H9 (cell line): Measurements from ENCODE around the gene HSPA9. TPM values are rescaled to one million over a fixed set of nuclear protein-coding genes. Genes with fewer than 3 reads are reported as not detected.

Source experiments
- DNase-seq: peaks from one replicate; pipeline ENCODE4 v3.0.0-alpha.2; 2017
- H2AFZ ChIP-seq: one replicate; pipeline ENCODE4 v1.6.1; 2013; ENCODE audit warnings: mild to moderate bottlenecking, low read length, control low read depth, moderate library complexity
- H2AK5ac ChIP-seq: 2 replicates; pipeline ENCODE4 v1.6.1; 2013; ENCODE audit warnings: low read length, control low read depth, mixed read lengths; ENCODE audit not compliant: insufficient read length
- H2BK120ac ChIP-seq: one replicate; pipeline ENCODE4 v1.6.1; 2013; ENCODE audit warnings: low read depth, mild to moderate bottlenecking, low read length, control low read depth, inconsistent platforms; ENCODE audit not compliant: poor library complexity, severe bottlenecking
- H2BK12ac ChIP-seq: 2 replicates; pipeline ENCODE4 v1.6.1; 2013; ENCODE audit warnings: low read length, control low read depth, mixed read lengths, low read depth; ENCODE audit not compliant: insufficient read length
- H2BK15ac ChIP-seq: 2 replicates; pipeline ENCODE4 v1.6.1; 2013; ENCODE audit warnings: low read depth, low read length, control low read depth
- H2BK20ac ChIP-seq: one replicate; pipeline ENCODE4 v1.6.1; 2013; ENCODE audit warnings: low read depth, mild to moderate bottlenecking, low read length, control low read depth, inconsistent platforms; ENCODE audit not compliant: poor library complexity, severe bottlenecking
- H2BK5ac ChIP-seq: 2 replicates; pipeline ENCODE4 v1.6.1; 2013; ENCODE audit warnings: low read length, control low read depth, mixed read lengths; ENCODE audit not compliant: insufficient read length
- H3K14ac ChIP-seq: 2 replicates; pipeline ENCODE4 v1.6.1; 2013; ENCODE audit warnings: low read length, control low read depth; ENCODE audit not compliant: insufficient read depth
- H3K18ac ChIP-seq: 2 replicates; pipeline ENCODE4 v1.6.1; 2013; ENCODE audit warnings: low read depth, mild to moderate bottlenecking, mixed read lengths, low read length, control low read depth; ENCODE audit not compliant: insufficient read length
- H3K23ac ChIP-seq: 2 replicates; pipeline ENCODE4 v1.6.1; 2013; ENCODE audit warnings: low read length, control low read depth, mixed read lengths, low read depth; ENCODE audit not compliant: insufficient read length
- H3K23me2 ChIP-seq: 2 replicates; pipeline ENCODE4 v1.6.1; 2013; ENCODE audit warnings: low read depth, mild to moderate bottlenecking, mixed read lengths, low read length, control low read depth; ENCODE audit not compliant: insufficient read length, poor library complexity, severe bottlenecking
- H3K27ac ChIP-seq: 2 replicates; pipeline ENCODE4 v1.5.1; 2013; ENCODE audit warnings: low read length, control low read depth, mixed read lengths, low read depth; ENCODE audit not compliant: insufficient read length
- H3K27me3 ChIP-seq: 2 replicates; pipeline ENCODE4 v1.6.1; 2013; ENCODE audit warnings: low read length, control low read depth, inconsistent platforms; ENCODE audit not compliant: insufficient read depth
- H3K4ac ChIP-seq: 2 replicates; pipeline ENCODE4 v1.6.1; 2013; ENCODE audit warnings: low read depth, mild to moderate bottlenecking, control low read depth, inconsistent platforms, low read length, moderate library complexity
- H3K4me1 ChIP-seq: 2 replicates; pipeline ENCODE4 v1.6.1; 2013; ENCODE audit warnings: low read length, control low read depth, inconsistent platforms; ENCODE audit not compliant: insufficient read depth
- H3K4me2 ChIP-seq: 2 replicates; pipeline ENCODE4 v1.6.1; 2013; ENCODE audit warnings: low read length, control low read depth, mixed read lengths; ENCODE audit not compliant: insufficient read length, insufficient read depth
- H3K56ac ChIP-seq: 2 replicates; pipeline ENCODE4 v1.6.1; 2013; ENCODE audit warnings: low read depth, mild to moderate bottlenecking, mixed read lengths, low read length, control low read depth; ENCODE audit not compliant: insufficient read length
- H3K79me1 ChIP-seq: 2 replicates; pipeline ENCODE4 v1.6.1; 2013; ENCODE audit warnings: low read depth, mild to moderate bottlenecking, moderate library complexity, low read length, control low read depth, inconsistent platforms; ENCODE audit not compliant: insufficient read depth, poor library complexity, severe bottlenecking
- H3K79me2 ChIP-seq: 2 replicates; pipeline ENCODE4 v1.6.1; 2013; ENCODE audit warnings: low read length, control low read depth, inconsistent platforms; ENCODE audit not compliant: insufficient read depth
- H3K9ac ChIP-seq: 2 replicates; pipeline ENCODE4 v1.6.1; 2013; ENCODE audit warnings: low read length, control low read depth, mixed read lengths; ENCODE audit not compliant: insufficient read length; ENCODE audit errors: extremely low read depth
- H3K9me3 ChIP-seq: one replicate; pipeline ENCODE4 v1.6.1; 2013; ENCODE audit warnings: low read depth, low read length, inconsistent platforms; ENCODE audit not compliant: control insufficient read depth
- H3T11ph ChIP-seq: one replicate; pipeline ENCODE4 v1.6.1; 2013; ENCODE audit warnings: mild to moderate bottlenecking, low read length, control low read depth, inconsistent platforms
- H4K20me1 ChIP-seq: one replicate; pipeline ENCODE4 v1.6.1; 2013; ENCODE audit not compliant: control insufficient read depth, insufficient read length, insufficient read depth
- H4K5ac ChIP-seq: 2 replicates; pipeline ENCODE4 v1.6.1; 2013; ENCODE audit warnings: low read depth, mild to moderate bottlenecking, mixed read lengths, low read length, control low read depth; ENCODE audit not compliant: insufficient read length
- H4K8ac ChIP-seq: replicated peaks from 2 replicates; pipeline ENCODE4 v1.6.1; 2013; ENCODE audit warnings: low read length, control low read depth, mixed read lengths, low read depth; ENCODE audit not compliant: insufficient read length
- H4K91ac ChIP-seq: 2 replicates; pipeline ENCODE4 v1.6.1; 2013; ENCODE audit warnings: low read depth, mild to moderate bottlenecking, moderate library complexity, mixed read lengths, low read length, control low read depth; ENCODE audit not compliant: insufficient read length
- H3K27ac Mint-ChIP-seq, 3 experiments: 2 replicates in 2 of 3; 3 replicates in 1 of 3; pipeline ENCODE4 v1.8.0; 2020 to 2021; ENCODE audit warnings: mixed read lengths in 3 of 3, mild to moderate bottlenecking in 1 of 3, moderate library complexity in 1 of 3
- H3K27me3 Mint-ChIP-seq: 2 replicates; pipeline ENCODE4 v1.8.0; 2021; ENCODE audit warnings: low read depth, mild to moderate bottlenecking, moderate library complexity, mixed read lengths
- H3K36me3 Mint-ChIP-seq, 3 experiments: 2 replicates in 2 of 3; 3 replicates in 1 of 3; pipeline ENCODE4 v1.8.0; 2020 to 2021; ENCODE audit warnings: low read depth in 3 of 3, mixed read lengths in 3 of 3; ENCODE audit not compliant: insufficient read depth in 1 of 3
- H3K4me1 Mint-ChIP-seq, 2 experiments: 2 replicates each; pipeline ENCODE4 v1.8.0; 2020; ENCODE audit warnings: mixed read lengths in 2 of 2
- H3K4me3 Mint-ChIP-seq, 2 experiments: 2 replicates in 1 of 2; 3 replicates in 1 of 2; pipeline ENCODE4 v1.8.0; 2020 to 2021; ENCODE audit warnings: mild to moderate bottlenecking in 2 of 2, mixed read lengths in 2 of 2, moderate library complexity in 1 of 2
- H3K9me3 Mint-ChIP-seq, 2 experiments: 2 replicates in 1 of 2; 3 replicates in 1 of 2; pipeline ENCODE4 v1.8.0; 2020; ENCODE audit warnings: mild to moderate bottlenecking in 2 of 2, mixed read lengths in 2 of 2, moderate library complexity in 1 of 2
- CTCF ChIP-seq: fragments of 200-600 bp; sonication (generic); conservative IDR thresholded peaks from 3 replicates; pipeline ENCODE4 v1.8.0; 2021; ENCODE audit warnings: antibody characterized with exemption, mild to moderate bottlenecking
- total RNA-seq: library from RNA; stranded (reverse); gene quantifications from 2 replicates; pipeline ENCODE4 v1.2.1, GENCODE V29; 2021

The HSPA9 gene
- total RNA-seq, 1 experiment from 2014 or later: 397 TPM

- H3K56ac ChIP-seq: no peak overlapping the region
- H2BK15ac ChIP-seq: no peak overlapping the region
- no peak for DNase-seq
- H3K4me1 ChIP-seq: no peaks in the 10 kb centered on the region
- no peak overlapping the region for H3K27ac ChIP-seq
- H2BK120ac ChIP-seq: no peak overlapping the region
- H3T11ph ChIP-seq: no peak overlapping the region
- H3K4me2 ChIP-seq: no peak overlapping the region
- H3K18ac ChIP-seq: no peak overlapping the region
- no peak overlapping the region for H2AFZ ChIP-seq
- no peak overlapping the region for H3K23ac ChIP-seq
- H4K91ac ChIP-seq: no peak overlapping the region
- H3K14ac ChIP-seq: no peak overlapping the region
- H4K20me1 ChIP-seq: no peaks in the 10 kb centered on the region
- H3K23me2 ChIP-seq: no peaks in the 10 kb centered on the region
- H3K9me3 Mint-ChIP-seq: no peaks in the 10 kb centered on the region
- no peaks in the 10 kb centered on the region for H3K36me3 Mint-ChIP-seq
- no peak overlapping the region for H3K9ac ChIP-seq
- H3K4ac ChIP-seq: no peak overlapping the region
- H3K4me3 Mint-ChIP-seq: no peak overlapping the region
- no peak overlapping the region for H2BK5ac ChIP-seq
- no peak overlapping the region for H2BK20ac ChIP-seq
- no peak for TF ChIP-seq CTCF
- H2AK5ac ChIP-seq: no peak overlapping the region
- H4K8ac ChIP-seq: no peak overlapping the region
- H4K5ac ChIP-seq: no peak overlapping the region
- H3K27ac Mint-ChIP-seq: no peak overlapping the region
- no peaks in the 10 kb centered on the region for H3K79me2 ChIP-seq
- H3K4me1 Mint-ChIP-seq: peaks cover 0 to 2% of the 10 kb centered on the region in 2 experiments; a peak in 2 of 4 replicates
- H2BK12ac ChIP-seq: no peak overlapping the region
- H3K79me1 ChIP-seq: no peaks in the 10 kb centered on the region
- no peaks in the 10 kb centered on the region for H3K27me3 Mint-ChIP-seq
- no peaks in the 10 kb centered on the region for H3K27me3 ChIP-seq
- no peaks in the 10 kb centered on the region for H3K9me3 ChIP-seq
These were observed 10.0 kb upstream of the HSPA9 start for GRCh38 chr5:138585157-138585556.
